Activated naive CD8-positive, alpha-beta T cell treated with anti-CD3 and anti-CD28 coated beads for 36 hours (primary cell): ENCODE results near the gene DHX32. TPM values are rescaled to one million over a fixed set of nuclear protein-coding genes. Genes with fewer than 3 reads are reported as not detected.

ENCODE experiments used
- DNase-seq: peaks from one replicate; pipeline ENCODE4 v3.0.0; 2021
- H3K27ac Mint-ChIP-seq: one replicate; pipeline ENCODE4 v1.8.0; 2022; ENCODE audit warnings: mild to moderate bottlenecking, moderate library complexity, mixed read lengths
- H3K27me3 Mint-ChIP-seq: one replicate; pipeline ENCODE4 v1.8.0; 2022; ENCODE audit warnings: mild to moderate bottlenecking, mixed read lengths
- H3K36me3 Mint-ChIP-seq: one replicate; pipeline ENCODE4 v1.8.0; 2021; ENCODE audit warnings: mild to moderate bottlenecking, mixed read lengths
- H3K4me1 Mint-ChIP-seq: one replicate; pipeline ENCODE4 v1.8.0; 2021; ENCODE audit warnings: mixed read lengths
- H3K4me3 Mint-ChIP-seq: one replicate; pipeline ENCODE4 v1.8.0; 2022; ENCODE audit warnings: mild to moderate bottlenecking, moderate library complexity, mixed read lengths
- H3K9me3 Mint-ChIP-seq: one replicate; pipeline ENCODE4 v1.8.0; 2022; ENCODE audit warnings: mixed read lengths
- total RNA-seq, 2 experiments: library from RNA; stranded (reverse); gene quantifications; one replicate each; pipeline ENCODE4 v1.2.3, GENCODE V29; 2021

The DHX32 gene
- total RNA-seq, 2 experiments from 2014 or later = 27.6 to 27.8 TPM

DNA sequence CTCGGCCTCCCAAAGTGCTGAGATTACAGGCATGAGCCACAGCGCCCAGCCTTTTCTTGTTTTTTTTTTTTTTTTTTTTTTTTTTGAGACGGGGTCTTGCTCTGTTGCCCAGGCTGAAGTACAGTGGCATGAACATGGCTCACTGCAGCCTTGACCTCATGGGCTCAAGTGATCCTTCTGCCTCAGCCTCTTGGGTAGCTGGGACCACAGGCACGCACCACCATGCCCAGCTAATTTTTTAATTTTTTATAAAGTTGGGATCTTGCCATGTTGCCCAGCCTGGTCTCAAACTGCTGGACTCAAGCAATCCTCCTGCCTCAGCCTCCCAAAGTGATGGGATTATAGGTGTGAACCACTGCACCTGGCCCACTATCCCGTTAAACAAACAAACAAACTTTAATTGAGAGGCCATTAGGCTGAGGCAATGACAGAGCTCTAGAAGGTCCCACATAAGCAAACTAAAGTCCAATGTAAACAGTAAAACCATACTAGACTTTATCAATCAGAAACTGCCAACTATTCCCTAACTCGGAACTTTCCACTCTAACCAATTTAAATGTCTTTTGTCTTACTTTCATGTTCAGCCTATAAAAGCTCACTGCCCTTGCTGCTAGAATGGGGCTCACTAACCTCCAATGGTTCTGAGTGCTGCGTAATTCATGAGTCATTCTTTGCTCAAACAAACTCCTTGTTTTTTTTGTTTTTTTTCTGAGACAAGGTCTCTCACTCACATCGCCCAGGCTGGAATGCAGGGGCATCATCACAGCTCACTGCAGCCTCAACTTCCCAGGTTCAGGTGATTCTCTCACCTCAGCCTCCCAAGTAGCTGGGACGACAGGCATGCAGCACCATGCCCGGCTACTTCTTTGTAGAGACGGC is 1.9 kb downstream of the DHX32 start:
- H3K27ac Mint-ChIP-seq = no peak overlapping the region
- peaks cover 6% of the 10 kb centered on the region for H3K9me3 Mint-ChIP-seq
- H3K27me3 Mint-ChIP-seq = no peaks in the 10 kb centered on the region
- H3K36me3 Mint-ChIP-seq = peaks cover 54% of the 10 kb centered on the region
- H3K4me3 Mint-ChIP-seq = no peak overlapping the region
- no peak for DNase-seq
- peaks cover 6% of the 10 kb centered on the region for H3K4me1 Mint-ChIP-seq

- DNase-seq = no peak
- Mint-ChIP-seq H3K4me1 (peaks cover 2% of the 10 kb centered on the region), H3K27ac (no peak overlapping the region), H3K4me3 (no peak overlapping the region), H3K9me3 (peaks cover 4% of the 10 kb centered on the region), H3K27me3 (no peaks in the 10 kb centered on the region), H3K36me3 (peaks cover 18% of the 10 kb centered on the region)
These were observed 9.8 kb downstream of the DHX32 start for GRCh38 chr10:125871338-125871737.

GRCh38 chr10:125868372-125868975 is 12.6 kb downstream of the DHX32 start:
- H3K36me3 Mint-ChIP-seq = no peaks in the 10 kb centered on the region
- H3K27me3 Mint-ChIP-seq = no peaks in the 10 kb centered on the region

DNA sequence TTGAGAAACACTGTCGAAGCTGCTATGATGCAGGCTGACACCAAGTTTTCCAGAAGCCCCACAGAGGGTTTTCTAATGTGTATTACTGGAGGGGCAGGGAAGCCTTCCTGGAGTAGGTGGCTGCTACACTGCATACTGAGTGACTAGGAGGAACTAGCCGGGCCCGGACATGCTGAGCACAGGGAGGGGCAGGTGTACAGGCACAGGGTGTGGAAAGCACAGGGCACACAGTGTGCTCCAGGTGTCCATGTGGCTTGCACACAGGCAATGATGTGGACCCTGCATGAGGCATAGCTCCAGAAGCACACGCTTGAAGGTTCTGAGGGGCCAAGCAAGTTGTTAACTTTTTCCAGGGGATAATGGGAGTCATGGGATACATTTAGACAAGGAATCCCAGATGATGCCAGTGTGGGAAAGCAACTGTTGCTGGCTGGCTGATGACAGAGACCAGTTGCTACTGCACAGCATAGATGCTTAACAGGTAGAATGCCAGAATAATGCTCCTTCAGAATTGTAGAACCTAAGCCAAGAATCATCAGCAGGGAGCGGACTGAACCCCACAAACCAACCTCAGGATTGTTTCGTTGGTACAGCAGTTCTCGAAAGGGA is 14.6 kb downstream of the DHX32 start:
- DNase-seq = no peak
- no peak overlapping the region for H3K27ac Mint-ChIP-seq
- no peaks in the 10 kb centered on the region for H3K27me3 Mint-ChIP-seq
- no peaks in the 10 kb centered on the region for H3K36me3 Mint-ChIP-seq
- H3K9me3 Mint-ChIP-seq = no peaks in the 10 kb centered on the region
- H3K4me3 Mint-ChIP-seq = no peak overlapping the region
- no peaks in the 10 kb centered on the region for H3K4me1 Mint-ChIP-seq

More at GRCh38 chr10:125868372-125868975, 12.6 kb downstream of the DHX32 start:
- no peak overlapping the region for H3K4me3 Mint-ChIP-seq
- no peaks in the 10 kb centered on the region for H3K4me1 Mint-ChIP-seq
- H3K9me3 Mint-ChIP-seq = no peaks in the 10 kb centered on the region
- no peak overlapping the region for H3K27ac Mint-ChIP-seq
- DNase-seq = no peak

DNA sequence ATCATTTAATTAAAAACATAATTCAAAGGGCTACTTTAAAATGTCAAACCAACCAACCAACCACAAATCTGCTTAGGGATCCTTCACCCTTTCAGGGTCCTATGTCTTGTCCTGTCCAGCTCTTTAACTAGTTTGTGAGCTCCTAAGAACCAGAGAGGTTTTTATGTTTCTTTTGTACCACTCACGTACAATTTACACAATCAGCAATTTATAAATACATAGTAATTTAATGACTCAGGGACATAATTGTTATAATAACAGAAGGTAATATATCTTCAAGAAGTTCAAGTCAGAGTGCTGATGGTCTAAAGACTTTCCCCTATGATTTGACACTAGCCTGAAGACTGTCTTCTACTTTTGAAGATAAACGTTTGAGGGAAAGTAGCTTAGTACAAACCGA is 16.0 kb downstream of the DHX32 start:
- Mint-ChIP-seq H3K4me1 (no peaks in the 10 kb centered on the region), H3K36me3 (no peaks in the 10 kb centered on the region), H3K27ac (no peak overlapping the region), H3K27me3 (no peaks in the 10 kb centered on the region), H3K9me3 (no peaks in the 10 kb centered on the region), H3K4me3 (no peak overlapping the region)
- no peak for DNase-seq

- H3K4me1 Mint-ChIP-seq = no peaks in the 10 kb centered on the region
- no peak for DNase-seq
- no peak overlapping the region for H3K27ac Mint-ChIP-seq
- H3K4me3 Mint-ChIP-seq = no peak overlapping the region
- no peaks in the 10 kb centered on the region for H3K9me3 Mint-ChIP-seq
- peaks cover 3% of the 10 kb centered on the region for H3K36me3 Mint-ChIP-seq
- no peaks in the 10 kb centered on the region for H3K27me3 Mint-ChIP-seq
These were observed 21.8 kb downstream of the DHX32 start for GRCh38 chr10:125859128-125859817.

DNA sequence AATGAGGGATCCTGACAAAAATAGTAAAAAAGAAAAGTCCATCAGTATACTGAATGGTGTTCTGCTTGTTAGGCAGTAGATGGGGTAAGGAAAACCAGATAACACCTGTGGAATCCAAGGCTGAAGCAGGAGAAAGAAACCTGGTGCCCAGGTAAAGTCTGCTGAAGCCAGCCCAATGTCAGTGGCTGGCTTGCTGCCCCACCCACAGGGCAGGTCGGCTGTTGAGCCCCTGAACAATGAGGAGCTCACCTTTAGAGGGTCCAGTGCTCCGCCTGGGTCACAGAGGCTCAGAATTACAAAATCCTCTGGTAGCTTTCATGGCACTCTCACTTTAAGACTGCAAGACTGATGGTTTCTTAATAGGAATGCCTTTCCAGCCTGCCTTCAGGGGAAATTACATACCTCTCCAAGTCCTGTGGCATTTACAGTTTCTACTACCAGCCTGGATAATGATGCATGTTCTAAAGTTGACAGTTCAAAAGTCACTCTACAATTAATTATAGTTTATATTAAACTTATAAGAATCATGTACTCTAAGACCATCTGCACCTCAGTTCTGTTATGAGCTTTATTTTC is 23.8 kb downstream of the DHX32 start:
- Mint-ChIP-seq H3K27me3 (no peaks in the 10 kb centered on the region), H3K4me1 (no peaks in the 10 kb centered on the region), H3K4me3 (no peak overlapping the region), H3K9me3 (no peaks in the 10 kb centered on the region), H3K36me3 (peaks cover 3% of the 10 kb centered on the region), H3K27ac (no peak overlapping the region)
- no peak for DNase-seq

GRCh38 chr10:125852487-125852886 is 28.6 kb downstream of the DHX32 start:
- no peaks in the 10 kb centered on the region for H3K4me1 Mint-ChIP-seq
- H3K9me3 Mint-ChIP-seq = no peaks in the 10 kb centered on the region
- H3K27ac Mint-ChIP-seq = no peak overlapping the region
- no peak for DNase-seq
- H3K4me3 Mint-ChIP-seq = no peak overlapping the region
- no peaks in the 10 kb centered on the region for H3K27me3 Mint-ChIP-seq
- H3K36me3 Mint-ChIP-seq = peaks cover 9% of the 10 kb centered on the region

DNA sequence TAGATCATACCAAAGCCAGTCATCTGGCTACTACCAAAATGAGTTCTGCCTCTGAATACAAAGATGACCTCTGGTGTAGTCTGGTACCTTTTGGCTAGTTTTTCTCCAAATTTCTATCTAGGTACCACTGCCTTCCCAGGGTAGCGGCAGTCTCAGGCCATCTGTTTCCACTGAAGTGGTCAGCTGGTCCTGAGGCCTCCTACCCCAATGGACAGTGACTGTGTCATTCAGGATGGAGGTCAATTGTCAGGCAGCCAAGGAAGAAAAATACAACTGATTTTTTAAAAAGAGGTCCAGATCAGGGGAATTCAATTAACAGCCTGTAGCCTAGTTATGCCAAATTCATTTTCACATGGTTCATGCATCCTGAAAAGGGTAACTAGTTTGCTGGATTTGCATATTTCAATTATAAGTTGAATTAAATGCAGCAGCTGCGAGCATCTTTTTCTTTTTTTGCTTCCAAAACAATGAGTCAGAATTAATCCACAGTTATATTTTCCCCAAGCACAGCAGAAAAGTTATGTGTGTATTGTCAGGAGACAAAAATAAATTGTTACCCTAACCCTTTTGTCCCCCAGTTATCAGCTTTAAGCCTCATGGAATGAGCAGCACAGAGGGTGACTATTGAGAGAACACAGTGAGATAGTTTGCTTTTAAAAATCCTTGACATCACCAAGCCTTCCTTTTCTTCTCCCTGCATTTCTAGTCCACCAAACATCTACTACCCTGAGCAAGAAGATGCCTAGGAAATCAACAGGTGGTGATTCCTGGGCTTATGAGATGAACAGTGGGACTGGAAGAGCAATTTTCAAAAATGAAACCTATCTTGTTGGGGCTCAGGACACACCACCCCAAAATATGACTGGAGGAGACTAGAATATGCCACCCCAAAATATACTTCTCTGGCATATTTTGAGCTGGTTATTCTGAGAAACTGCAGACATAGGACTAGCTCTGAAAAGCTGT is 30.0 kb downstream of the DHX32 start:
- Mint-ChIP-seq H3K36me3 (peaks cover 11% of the 10 kb centered on the region), H3K4me3 (no peak overlapping the region), H3K9me3 (no peaks in the 10 kb centered on the region), H3K27ac (no peak overlapping the region), H3K27me3 (no peaks in the 10 kb centered on the region), H3K4me1 (no peaks in the 10 kb centered on the region)
- DNase-seq = no peak

DNA sequence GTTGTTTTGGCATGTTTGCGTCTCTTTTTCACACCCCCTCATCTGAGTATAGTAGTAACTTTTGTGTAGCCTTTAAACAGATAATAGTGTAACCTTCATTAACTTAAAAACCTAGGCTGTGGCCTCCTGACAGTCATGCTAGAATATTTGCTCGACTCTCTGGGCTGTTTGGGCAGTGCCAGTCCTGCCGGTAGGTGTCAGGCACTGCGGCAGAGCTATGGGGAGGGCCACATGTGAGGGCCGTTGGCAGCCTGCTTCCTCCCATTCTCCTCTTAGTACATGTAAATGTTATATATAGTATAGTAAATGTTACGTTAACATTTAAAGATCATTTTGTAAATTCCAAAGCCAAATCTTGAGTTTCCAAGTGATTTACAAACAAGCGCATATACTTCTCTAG is 31.6 kb downstream of the DHX32 start:
- Mint-ChIP-seq H3K36me3 (peaks cover 11% of the 10 kb centered on the region), H3K27me3 (no peaks in the 10 kb centered on the region), H3K9me3 (no peaks in the 10 kb centered on the region), H3K4me1 (no peaks in the 10 kb centered on the region), H3K4me3 (no peak overlapping the region), H3K27ac (no peak overlapping the region)
- no peak for DNase-seq

DNA sequence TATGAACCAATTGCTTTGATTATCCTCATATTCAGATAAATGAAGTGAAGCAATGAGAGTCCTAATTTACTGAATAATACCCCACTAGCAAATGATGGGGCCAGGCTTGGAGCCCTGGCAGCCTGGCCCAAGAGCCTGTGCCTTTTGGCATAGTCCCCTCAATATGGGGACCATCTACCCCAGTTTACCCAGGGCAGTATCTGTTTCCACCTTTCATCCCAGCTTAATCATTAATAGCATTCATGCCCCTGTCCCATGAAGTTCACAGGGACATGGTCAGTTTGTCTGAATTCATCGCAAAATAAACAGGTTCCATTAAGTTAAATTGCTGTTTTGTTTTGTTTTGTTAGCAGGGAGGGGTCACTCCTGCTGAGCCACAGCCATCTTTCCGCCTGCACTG is 32.2 kb downstream of the DHX32 start:
- H3K36me3 Mint-ChIP-seq = peaks cover 12% of the 10 kb centered on the region
- H3K27me3 Mint-ChIP-seq = no peaks in the 10 kb centered on the region
- no peak overlapping the region for H3K4me3 Mint-ChIP-seq
- no peaks in the 10 kb centered on the region for H3K4me1 Mint-ChIP-seq
- no peak for DNase-seq
- H3K27ac Mint-ChIP-seq = no peak overlapping the region
- H3K9me3 Mint-ChIP-seq = no peaks in the 10 kb centered on the region

DNA sequence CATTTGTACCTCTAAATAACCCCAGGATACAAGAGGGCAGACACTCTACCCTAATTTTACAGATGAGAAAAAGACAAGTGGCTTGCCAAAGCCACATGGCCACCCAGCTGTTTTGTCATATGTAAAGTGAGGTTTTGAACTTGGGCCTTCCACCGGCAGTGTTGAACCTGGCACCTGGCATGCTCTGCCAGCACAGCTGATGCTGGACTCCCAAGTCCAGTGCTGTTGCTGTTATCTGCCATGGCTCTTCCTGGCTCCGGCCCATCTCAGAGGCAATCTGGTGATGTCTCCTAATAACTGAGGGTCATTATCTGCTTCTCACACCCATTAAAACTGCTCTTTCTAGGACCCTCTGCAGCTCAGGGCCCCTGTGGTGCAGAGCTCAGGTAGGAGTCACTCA is 32.7 kb downstream of the DHX32 start:
- H3K27me3 Mint-ChIP-seq = no peaks in the 10 kb centered on the region
- no peaks in the 10 kb centered on the region for H3K9me3 Mint-ChIP-seq
- no peak overlapping the region for H3K27ac Mint-ChIP-seq
- no peaks in the 10 kb centered on the region for H3K4me1 Mint-ChIP-seq
- H3K4me3 Mint-ChIP-seq = no peak overlapping the region
- H3K36me3 Mint-ChIP-seq = peaks cover 13% of the 10 kb centered on the region
- no peak for DNase-seq

GRCh38 chr10:125846894-125847293 is 34.2 kb downstream of the DHX32 start:
- Mint-ChIP-seq H3K4me3 (no peak overlapping the region), H3K36me3 (peaks cover 12% of the 10 kb centered on the region), H3K9me3 (no peaks in the 10 kb centered on the region), H3K27ac (no peak overlapping the region), H3K4me1 (no peaks in the 10 kb centered on the region), H3K27me3 (no peaks in the 10 kb centered on the region)
- DNase-seq = no peak

DNA sequence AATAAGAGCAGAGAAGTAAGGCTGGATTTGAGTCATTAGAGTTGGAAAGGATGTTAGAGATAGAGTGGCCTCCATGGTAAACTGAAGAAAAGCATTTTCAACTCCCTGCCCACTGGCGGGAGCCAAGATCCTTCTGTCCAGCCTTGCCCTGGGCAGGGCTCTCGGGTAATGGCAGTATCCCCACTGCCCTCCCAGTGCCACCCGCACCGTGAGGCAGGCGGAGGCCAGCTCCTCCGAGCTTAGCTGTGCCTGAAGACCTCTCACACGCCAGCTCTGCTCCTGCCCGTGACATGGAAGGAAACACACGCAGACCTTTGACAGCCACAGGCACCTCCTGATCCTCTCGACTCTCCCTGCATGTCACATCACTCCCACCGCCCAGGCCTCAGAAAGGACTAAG is 35.5 kb downstream of the DHX32 start:
- no peaks in the 10 kb centered on the region for H3K9me3 Mint-ChIP-seq
- H3K36me3 Mint-ChIP-seq = peaks cover 10% of the 10 kb centered on the region
- no peak overlapping the region for H3K4me3 Mint-ChIP-seq

More for the DNA sequence above, 35.5 kb downstream of the DHX32 start:
- Mint-ChIP-seq H3K27ac (no peak overlapping the region), H3K4me1 (no peaks in the 10 kb centered on the region), H3K27me3 (no peaks in the 10 kb centered on the region)
- DNase-seq = no peak
